Ishikawa (cell line): ENCODE results near the gene INHBC.
A peak's percentile ranks its signal among the peaks of the same experiment; 100 is the strongest.

Experiments
- CEBPB ChIP-seq: IDR thresholded peaks from 2 replicates; pipeline ENCODE4 v1.6.1; 2012
- CREB1 ChIP-seq: IDR thresholded peaks from 2 replicates; pipeline ENCODE4 v1.6.1; 2012; ENCODE audit warnings: low read depth
- EGR1 ChIP-seq: IDR thresholded peaks from 2 replicates; pipeline ENCODE4 v1.6.1; 2012
- FOXM1 ChIP-seq: IDR thresholded peaks from 2 replicates; pipeline ENCODE4 v1.6.1; 2012; ENCODE audit warnings: low read depth, borderline replicate concordance
- NFIC ChIP-seq: IDR thresholded peaks from 2 replicates; pipeline ENCODE4 v1.6.1; 2012
- RAD21 ChIP-seq: IDR thresholded peaks from 2 replicates; pipeline ENCODE4 v1.6.1; 2012; ENCODE audit warnings: low read depth
- TAF1 ChIP-seq: IDR thresholded peaks from 2 replicates; pipeline ENCODE4 v1.6.1; 2012; ENCODE audit warnings: low read depth, mild to moderate bottlenecking
- TCF12 ChIP-seq: IDR thresholded peaks from 2 replicates; pipeline ENCODE4 v1.6.1; 2012; ENCODE audit warnings: low read depth
- TEAD4 ChIP-seq: IDR thresholded peaks from 2 replicates; pipeline ENCODE4 v1.6.1; 2012
- YY1 ChIP-seq: IDR thresholded peaks from 2 replicates; pipeline ENCODE4 v1.6.1; 2012; ENCODE audit warnings: low read depth
- ZBTB7A ChIP-seq: IDR thresholded peaks from 2 replicates; pipeline ENCODE4 v1.6.1; 2012; ENCODE audit warnings: low read depth
- TF ChIP-seq, protein P1 (sequence below): IDR thresholded peaks from 2 replicates; pipeline ENCODE4 v1.6.1; 2012
- TF ChIP-seq, protein P2 (sequence below): IDR thresholded peaks from 2 replicates; pipeline ENCODE4 v1.6.1; 2012
- TF ChIP-seq, protein P3 (sequence below): IDR thresholded peaks from 2 replicates; pipeline ENCODE4 v1.6.1; 2012; ENCODE audit warnings: low read depth, mild to moderate bottlenecking

INHBC gene

DNA sequence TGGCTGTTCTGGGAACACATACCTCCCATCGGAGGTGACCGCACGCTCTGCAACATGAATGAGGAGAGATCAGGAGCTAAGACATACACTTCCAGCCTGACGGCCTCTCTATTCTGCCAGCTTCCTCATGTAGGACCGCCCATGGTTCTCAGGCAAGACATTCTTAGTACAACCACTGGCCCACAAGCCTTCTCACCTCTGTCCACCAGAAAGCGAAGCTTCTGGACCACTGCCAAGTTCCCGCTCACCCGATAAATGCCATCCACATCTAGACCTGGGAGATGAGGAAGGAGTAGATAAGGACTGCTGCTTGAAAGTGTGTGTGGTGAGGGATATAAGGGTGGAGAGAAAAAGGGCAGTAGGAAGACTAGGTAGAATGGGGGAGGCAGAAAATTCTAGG lies 39.8 kb downstream of the INHBC start:
- TF ChIP-seq TCF12 (no peak), NFIC (peak; percentile 48; the same call in 1 of the 2 replicates)

DNA sequence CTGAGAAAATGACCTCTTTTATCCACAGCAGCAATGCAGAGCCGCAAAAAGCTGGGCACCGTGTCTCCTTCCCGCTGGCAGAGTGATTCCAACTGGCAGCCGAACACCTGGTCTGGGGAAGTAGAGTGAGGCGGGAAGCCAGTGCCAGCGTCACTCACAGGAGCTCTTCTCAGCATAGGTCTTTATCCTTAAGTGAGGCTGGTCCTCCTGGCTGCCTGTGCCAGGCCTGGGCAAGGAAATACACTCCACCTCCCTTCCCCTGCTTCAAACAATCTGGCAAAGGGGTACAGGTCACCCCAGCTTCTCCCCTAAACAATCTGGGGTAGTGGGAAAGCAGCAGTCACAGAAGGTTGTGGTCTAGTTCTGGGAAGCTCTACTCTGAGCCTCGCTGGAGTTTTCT lies 40.3 kb downstream of the INHBC start:
- no peak for TF ChIP-seq TCF12

DNA sequence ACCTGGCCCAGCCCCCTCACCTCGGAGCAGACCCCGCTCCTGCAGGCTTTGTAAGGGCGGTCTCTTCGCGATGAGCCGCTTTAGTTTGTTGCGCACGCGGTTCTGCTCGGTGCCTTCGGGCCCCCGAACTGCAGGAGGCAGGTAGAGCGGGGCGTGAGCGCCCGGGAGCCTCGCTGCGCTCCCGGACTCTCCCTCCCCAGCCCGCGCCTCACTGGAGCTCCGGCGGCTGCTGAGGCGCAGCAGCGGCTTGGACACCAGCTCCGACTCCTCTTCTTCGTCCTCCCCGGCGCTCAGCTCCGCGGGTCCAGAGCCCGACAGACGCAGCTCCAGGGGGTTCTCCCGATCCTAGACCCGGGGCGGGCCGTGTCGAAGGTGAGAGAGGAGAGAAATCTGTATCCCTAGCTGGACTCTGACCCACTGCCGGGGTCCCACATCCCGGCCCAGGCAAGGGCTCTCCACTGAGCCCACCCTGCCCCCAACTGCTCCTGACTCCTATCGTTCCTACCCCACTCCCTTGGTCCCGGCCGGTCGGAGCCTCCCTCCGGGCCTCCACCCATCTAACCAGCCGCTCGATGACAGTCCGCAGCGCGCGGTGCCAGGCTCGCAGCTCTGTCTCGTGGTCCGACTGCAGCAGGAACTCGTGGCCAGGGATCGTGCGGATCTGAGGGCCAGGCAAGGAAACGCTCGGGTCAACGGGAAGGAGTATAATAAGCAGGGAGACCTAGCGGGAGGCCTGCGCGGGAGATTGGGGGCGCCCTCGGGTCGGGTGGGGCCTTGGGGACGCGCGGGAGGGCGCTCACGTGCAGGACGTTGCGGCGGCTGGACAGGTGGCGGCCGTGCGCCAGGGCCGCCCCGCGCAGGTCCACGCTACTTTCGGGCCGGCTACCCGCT lies 40.9 kb downstream of the INHBC start:
- TF ChIP-seq CREB1 (no peak), TEAD4 (no peak), ZBTB7A (no peak), FOXM1 (no peak)

DNA sequence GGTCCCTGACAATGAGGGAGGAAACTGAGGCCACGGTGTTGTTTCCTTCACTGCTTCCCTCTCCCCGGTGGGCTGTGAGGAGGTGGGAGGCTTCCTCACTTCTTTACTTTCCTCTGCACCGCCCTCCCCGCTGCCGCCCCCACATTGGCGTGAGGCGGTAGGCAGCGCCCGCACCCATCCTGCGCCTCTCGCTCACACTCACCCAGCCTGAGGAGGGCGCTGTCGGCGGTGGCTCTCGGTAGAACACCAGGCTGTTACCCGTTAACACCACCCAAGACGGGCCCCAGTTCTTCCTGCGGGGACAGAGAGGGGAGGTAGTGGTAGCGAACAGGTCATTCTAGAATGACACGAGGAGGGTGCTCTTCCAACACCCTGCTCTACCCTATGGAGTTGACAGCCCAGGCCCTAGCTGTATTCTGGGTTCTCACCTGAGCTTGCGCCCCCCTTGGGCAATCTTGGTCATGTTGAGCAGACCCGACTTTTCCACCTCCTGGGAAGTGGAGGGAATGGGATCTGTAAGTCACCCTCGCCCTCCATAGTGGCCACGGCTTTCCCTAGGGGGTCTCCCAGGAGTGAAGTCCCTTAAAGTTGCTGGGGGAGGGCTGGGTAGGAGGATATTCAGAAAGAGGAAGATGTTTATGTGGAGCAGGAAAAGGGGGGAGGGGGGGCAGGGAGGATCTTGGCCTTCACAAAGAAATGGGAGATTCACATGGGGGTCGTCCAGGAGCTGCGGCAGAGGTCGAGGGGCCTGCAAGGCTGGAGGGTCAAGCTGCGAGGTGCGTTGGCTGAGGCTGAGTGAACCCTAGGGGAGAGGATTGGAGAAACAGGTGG lies 41.8 kb downstream of the INHBC start:
- TF ChIP-seq, protein P1, sequence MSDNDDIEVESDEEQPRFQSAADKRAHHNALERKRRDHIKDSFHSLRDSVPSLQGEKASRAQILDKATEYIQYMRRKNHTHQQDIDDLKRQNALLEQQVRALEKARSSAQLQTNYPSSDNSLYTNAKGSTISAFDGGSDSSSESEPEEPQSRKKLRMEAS = no peak
- TF ChIP-seq FOXM1 = no peak
- TF ChIP-seq ZBTB7A = no peak
- no peak for TF ChIP-seq YY1

DNA sequence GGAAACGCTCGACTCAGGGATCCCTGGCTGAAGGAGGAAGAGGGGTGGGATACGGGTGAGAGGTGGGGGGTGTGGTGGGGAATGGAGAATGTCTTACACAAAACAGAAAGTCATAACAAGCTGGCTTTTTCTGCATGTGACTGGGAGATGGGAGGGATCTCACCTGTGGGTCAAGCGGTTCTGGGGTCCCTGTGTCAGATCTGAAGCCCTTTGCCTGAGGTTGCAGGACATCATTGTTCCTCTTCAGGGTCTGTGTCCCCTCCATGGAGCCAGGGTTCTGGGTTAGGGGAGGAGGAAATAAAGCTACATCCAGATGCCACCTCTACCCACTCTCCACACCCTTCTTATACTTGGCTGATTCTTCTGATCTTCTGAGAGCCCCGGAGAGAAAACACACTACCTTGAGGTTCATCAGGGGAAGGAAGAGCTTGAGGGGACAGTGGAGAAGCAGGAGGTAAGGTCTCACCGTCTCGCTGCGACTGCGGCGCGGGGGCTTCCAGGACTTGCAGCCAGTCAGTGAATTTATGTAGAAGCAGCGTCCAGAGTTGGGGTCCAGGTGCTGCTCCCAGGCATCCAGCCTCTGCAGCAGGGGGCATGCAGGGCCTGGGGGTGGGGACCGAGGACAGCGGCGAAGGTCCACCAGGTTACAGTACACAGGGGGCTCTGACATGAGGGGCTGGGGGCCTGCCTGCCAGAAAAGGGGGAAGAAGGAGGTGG lies 42.6 kb downstream of the INHBC start:
- TF ChIP-seq TCF12 = no peak

DNA sequence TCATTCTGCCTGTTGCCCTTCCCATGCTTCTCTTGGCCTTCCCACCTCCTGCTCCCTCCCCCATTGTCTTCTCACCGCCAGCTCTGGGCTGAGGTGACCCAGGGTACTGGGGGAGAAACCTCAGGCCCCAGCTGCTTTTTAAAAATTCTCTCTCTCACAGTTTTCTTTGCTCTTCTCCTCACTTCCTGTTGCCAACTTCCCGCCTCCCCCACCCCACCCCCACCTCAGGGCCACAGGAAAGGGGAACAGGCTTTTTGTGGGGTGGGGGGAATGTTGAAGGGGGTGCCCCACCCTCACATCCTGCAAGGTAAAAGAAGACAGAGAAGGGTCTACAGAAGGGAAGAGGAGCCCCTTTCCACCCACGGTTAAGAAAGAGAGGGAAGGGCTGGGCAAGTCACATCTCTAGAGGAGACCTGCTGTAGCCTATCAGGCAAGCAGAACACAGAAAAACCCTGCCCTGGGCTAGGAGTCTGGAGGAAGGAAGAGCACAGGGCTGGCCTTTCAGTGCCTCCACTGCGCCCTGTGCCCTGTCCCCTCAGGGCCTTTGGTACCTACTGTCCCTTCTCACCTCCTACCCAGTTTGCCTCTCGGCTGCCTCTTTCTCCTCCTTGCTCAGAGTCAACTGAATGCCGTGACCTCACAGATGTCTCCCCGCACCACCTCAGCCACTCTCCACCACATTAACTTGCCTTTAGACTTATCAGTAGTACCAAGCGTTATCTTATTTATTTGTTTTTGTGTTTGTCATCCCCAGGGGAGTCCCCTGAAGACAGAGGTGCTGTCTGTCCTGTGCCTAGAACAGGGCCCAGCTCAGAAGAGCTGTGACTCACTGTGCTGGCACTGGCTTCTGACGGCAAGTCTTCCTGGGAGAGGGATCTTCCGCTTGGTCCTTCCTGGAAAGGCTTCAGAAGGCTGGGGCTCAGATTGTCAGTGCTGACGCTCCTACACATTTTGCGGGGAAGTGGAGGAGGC lies 43.4 kb downstream of the INHBC start:
- TF ChIP-seq TEAD4 (no peak), EGR1 (no peak), TCF12 (no peak), FOXM1 (no peak), CEBPB (no peak), RAD21 (no peak)

DNA sequence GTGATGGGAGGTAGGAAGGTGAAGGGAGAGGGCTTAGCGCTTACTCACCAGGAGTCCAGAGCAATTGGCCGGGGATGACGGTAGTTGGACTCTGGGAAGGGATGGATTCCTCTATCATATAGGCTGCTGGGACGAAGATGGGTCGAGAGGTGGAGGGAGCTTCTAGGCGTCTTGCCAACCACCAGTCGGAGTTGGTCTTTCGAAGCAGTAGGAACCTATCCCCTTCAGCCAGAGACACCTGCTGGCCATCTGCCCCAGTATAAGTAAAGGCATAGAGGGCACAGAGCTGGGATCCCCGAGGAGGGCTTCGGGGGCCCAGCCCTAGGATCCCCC lies 44.4 kb downstream of the INHBC start:
- no peak for TF ChIP-seq FOXM1
- TF ChIP-seq, protein P2, sequence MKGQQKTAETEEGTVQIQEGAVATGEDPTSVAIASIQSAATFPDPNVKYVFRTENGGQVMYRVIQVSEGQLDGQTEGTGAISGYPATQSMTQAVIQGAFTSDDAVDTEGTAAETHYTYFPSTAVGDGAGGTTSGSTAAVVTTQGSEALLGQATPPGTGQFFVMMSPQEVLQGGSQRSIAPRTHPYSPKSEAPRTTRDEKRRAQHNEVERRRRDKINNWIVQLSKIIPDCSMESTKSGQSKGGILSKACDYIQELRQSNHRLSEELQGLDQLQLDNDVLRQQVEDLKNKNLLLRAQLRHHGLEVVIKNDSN = no peak

DNA sequence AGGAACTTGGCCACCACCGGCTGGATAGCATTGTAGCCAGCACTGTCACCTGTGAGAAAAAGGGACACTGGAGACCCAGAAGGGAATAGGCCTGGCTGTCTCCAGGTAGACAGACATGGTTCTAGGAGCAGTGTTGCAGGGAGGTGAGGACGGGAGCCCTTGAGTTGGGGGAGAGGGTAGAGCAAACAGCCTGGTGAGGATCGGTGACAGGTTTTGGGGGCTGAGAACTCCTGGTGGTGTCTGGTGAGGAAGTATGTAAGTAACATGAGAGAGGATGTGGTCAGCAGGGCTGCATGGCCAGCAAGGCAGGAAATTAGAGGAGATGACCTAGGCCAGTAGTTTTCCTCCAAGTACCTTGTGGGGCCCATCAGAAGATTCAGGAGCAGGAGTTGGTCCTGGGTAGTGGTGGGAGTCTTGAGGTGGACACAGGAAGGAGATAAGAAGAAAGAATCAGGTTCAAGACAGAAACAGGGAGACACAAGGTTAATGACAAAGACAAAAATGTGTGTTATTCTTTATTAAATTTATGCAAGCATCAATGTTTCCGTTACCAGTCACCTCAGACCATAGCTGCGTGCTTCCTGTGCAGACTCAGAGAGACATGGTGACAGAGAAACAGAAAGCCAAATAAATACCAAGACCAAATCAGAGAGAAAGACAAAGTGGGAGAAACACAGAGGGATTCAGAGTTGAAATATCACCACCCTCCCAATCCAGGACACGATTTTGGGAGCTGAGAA lies 45.0 kb downstream of the INHBC start, which contains the start of gene ARHGAP9:
Gene ARHGAP9, minus strand, starts transcription at position 491 of the 740 bp plus-strand sequence. Its CDS starts 460 bp downstream, at position 31.
- no peak for TF ChIP-seq TEAD4
- no peak for TF ChIP-seq YY1
- no peak for TF ChIP-seq CEBPB
- TF ChIP-seq CREB1 = no peak
- no peak for TF ChIP-seq ZBTB7A

DNA sequence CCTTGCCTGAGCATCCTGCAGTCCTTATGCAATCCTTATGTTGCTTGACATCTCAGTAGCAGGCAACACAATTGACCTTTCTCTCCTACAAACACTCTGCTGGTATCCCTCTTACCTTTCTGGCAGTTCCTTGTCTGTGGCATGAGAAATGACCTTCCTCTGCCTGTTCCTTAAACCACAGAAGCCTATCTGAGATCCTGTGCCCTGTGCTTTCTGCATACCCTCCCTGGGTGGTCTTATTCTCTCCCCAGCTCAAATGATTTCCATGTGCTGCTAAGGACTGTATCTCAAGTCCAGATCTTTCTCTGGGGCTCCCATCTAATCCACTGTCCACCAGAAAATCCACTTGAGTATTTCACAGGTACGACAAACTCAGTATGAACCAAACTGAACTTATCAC lies 47.1 kb downstream of the INHBC start:
- TF ChIP-seq RAD21 = no peak
- TF ChIP-seq, protein P2 = no peak
- no peak for TF ChIP-seq TAF1
- TF ChIP-seq CREB1 = no peak

DNA sequence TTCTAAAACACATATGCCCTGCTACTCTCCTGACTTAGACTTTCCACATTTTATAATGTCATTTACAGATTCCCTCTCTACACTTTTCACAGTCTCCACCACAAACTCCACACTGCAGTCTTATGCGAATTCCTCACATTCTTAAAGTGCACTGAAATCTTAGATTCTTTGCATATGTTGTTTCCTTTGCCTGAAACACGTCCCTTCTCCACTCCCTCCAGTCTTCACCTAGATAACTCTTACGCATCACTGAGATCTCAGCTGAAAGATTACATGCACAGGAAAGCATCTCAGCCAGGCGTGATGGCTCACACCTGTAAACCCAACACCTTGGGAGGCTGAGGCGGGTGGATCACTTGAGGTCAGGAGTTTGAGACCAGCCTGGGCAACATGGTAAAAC lies 48.9 kb downstream of the INHBC start:
- TF ChIP-seq TEAD4 = peak; percentile 65
- TF ChIP-seq, protein P3, sequence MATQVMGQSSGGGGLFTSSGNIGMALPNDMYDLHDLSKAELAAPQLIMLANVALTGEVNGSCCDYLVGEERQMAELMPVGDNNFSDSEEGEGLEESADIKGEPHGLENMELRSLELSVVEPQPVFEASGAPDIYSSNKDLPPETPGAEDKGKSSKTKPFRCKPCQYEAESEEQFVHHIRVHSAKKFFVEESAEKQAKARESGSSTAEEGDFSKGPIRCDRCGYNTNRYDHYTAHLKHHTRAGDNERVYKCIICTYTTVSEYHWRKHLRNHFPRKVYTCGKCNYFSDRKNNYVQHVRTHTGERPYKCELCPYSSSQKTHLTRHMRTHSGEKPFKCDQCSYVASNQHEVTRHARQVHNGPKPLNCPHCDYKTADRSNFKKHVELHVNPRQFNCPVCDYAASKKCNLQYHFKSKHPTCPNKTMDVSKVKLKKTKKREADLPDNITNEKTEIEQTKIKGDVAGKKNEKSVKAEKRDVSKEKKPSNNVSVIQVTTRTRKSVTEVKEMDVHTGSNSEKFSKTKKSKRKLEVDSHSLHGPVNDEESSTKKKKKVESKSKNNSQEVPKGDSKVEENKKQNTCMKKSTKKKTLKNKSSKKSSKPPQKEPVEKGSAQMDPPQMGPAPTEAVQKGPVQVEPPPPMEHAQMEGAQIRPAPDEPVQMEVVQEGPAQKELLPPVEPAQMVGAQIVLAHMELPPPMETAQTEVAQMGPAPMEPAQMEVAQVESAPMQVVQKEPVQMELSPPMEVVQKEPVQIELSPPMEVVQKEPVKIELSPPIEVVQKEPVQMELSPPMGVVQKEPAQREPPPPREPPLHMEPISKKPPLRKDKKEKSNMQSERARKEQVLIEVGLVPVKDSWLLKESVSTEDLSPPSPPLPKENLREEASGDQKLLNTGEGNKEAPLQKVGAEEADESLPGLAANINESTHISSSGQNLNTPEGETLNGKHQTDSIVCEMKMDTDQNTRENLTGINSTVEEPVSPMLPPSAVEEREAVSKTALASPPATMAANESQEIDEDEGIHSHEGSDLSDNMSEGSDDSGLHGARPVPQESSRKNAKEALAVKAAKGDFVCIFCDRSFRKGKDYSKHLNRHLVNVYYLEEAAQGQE = no peak
